HepG2 (cell line): ENCODE data around the gene EPB41L5. TPM values are rescaled to one million over a fixed set of nuclear protein-coding genes. Genes with fewer than 3 reads are reported as not detected.

ENCODE experiments used
- ATAC-seq: fragments of 200-7000 bp; cut with Tn5 transposase; 3 replicates; pipeline ENCODE4 v1.9.1; 2020; ENCODE audit warnings: mild to moderate bottlenecking, moderate library complexity
- BruUV-seq: library from RNA; stranded (reverse); fragments of 400-500 nt; replicated peaks from 2 replicates; lab custom pipeline; 2021; lab: Mats Ljungman, UMichigan
- CTCF ChIA-PET: fragments of 300-600 bp; formaldehyde crosslinking; extraction: SDS; loops from one replicate; lab custom pipeline; 2021; ENCODE audit warnings: low total read pairs, inconsistent platforms, low intra/inter-chr PET ratio; lab: Yijun Ruan, JAX
- POLR2A ChIA-PET: fragments of 350-600 bp; sonication (Branson Sonifier 250); formaldehyde crosslinking; loops from one replicate; lab custom pipeline; 2020; ENCODE audit warnings: antibody characterized with exemption, inconsistent platforms; lab: Yijun Ruan, JAX
- DNase-seq: peaks from one replicate; pipeline ENCODE4 v3.0.0-alpha.2; 2015; ENCODE audit warnings: low spot score
- FAIRE-seq: peaks from 3 replicates; lab custom pipeline; 2011; peaks lifted over from hg19 to GRCh38; lab: Jason Lieb, UNC
- H2AFZ ChIP-seq: one replicate; pipeline ENCODE4 v1.6.1; 2011; ENCODE audit warnings: low read length, inconsistent platforms
- H3K27ac ChIP-seq: fragments of 300-600 bp; 3 replicates; pipeline ENCODE4 v1.8.0; 2011; ENCODE audit warnings: mixed run types, mild to moderate bottlenecking, mixed read lengths, low read length, inconsistent platforms; ENCODE audit not compliant: insufficient read depth; ENCODE audit errors: extremely low read length
- H3K27me3 ChIP-seq, 2 experiments: fragments of 200-600 bp in 1 of 2; 2 replicates in 1 of 2; 3 replicates in 1 of 2; pipeline versions ENCODE4 v1.6.0 to v1.8.0; 2011; ENCODE audit warnings: low read length in 2 of 2, mild to moderate bottlenecking in 2 of 2, moderate library complexity in 2 of 2, inconsistent platforms in 1 of 2; ENCODE audit not compliant: insufficient read depth in 2 of 2, control insufficient read depth in 1 of 2
- H3K36me3 ChIP-seq, 2 experiments: fragments of 200-600 bp in 1 of 2; replicated peaks in 1 of 2; 2 replicates in 1 of 2; 3 replicates in 1 of 2; pipeline versions ENCODE4 v1.5.1 to v1.8.0; 2011; ENCODE audit warnings: low read length in 2 of 2, inconsistent platforms in 1 of 2; ENCODE audit not compliant: insufficient read depth in 2 of 2, control insufficient read depth in 1 of 2
- H3K4me1 ChIP-seq: 2 replicates; pipeline ENCODE4 v1.5.1; 2012; ENCODE audit warnings: low read length, inconsistent platforms; ENCODE audit not compliant: insufficient read depth
- H3K4me2 ChIP-seq: 2 replicates; pipeline ENCODE4 v1.6.0; 2011; ENCODE audit warnings: low read depth, low read length, inconsistent platforms
- H3K4me3 ChIP-seq, 3 experiments: fragments of 200-600 bp in 1 of 3; sonication (generic), shearing (Covaris generic) in 1 of 3; replicated peaks in 1 of 3; 2 replicates each; pipeline ENCODE4 v1.5.1; 2011 to 2016; ENCODE audit warnings: low read length in 3 of 3, inconsistent platforms in 2 of 3, low read depth in 2 of 3, mild to moderate bottlenecking in 2 of 3, control low read depth in 1 of 3, mixed read lengths in 1 of 3; ENCODE audit not compliant: insufficient read depth in 1 of 3
- H3K79me2 ChIP-seq: one replicate; pipeline ENCODE4 v1.6.1; 2011; ENCODE audit warnings: low read length, inconsistent platforms; ENCODE audit not compliant: insufficient read depth
- H3K9ac ChIP-seq: 2 replicates; pipeline ENCODE4 v1.6.0; 2011; ENCODE audit warnings: mild to moderate bottlenecking, low read depth, low read length, inconsistent platforms; ENCODE audit not compliant: insufficient read depth
- H3K9me3 ChIP-seq: 2 replicates; pipeline ENCODE4 v1.5.1; 2012; ENCODE audit warnings: mild to moderate bottlenecking, low read length
- H4K20me1 ChIP-seq: 2 replicates; pipeline ENCODE4 v1.6.0; 2011; ENCODE audit warnings: inconsistent platforms, mild to moderate bottlenecking, low read length, moderate library complexity; ENCODE audit not compliant: insufficient read depth
- AKAP8 ChIP-seq: sonication (generic); formaldehyde crosslinking; IDR thresholded peaks from 2 replicates; pipeline ENCODE4 v1.5.1; 2020; ENCODE audit warnings: mild to moderate bottlenecking, missing genetic modification reagents
- MEF2D ChIP-seq: sonication (generic); formaldehyde crosslinking; IDR thresholded peaks from 2 replicates; pipeline ENCODE4 v1.5.1; 2020; ENCODE audit warnings: mild to moderate bottlenecking, missing genetic modification reagents
- NCOA5 ChIP-seq: sonication (generic); formaldehyde crosslinking; IDR thresholded peaks from 2 replicates; pipeline ENCODE4 v1.4.0; 2020; ENCODE audit warnings: missing genetic modification reagents
- RBM22 ChIP-seq: fragments of 200-400 bp; formaldehyde crosslinking; optimal IDR thresholded peaks from 2 replicates; pipeline ENCODE3; 2017; ENCODE audit warnings: mild to moderate bottlenecking, low read length, moderate library complexity
- RFXANK ChIP-seq: IDR thresholded peaks from 2 replicates; pipeline ENCODE4 v1.6.1; 2016
- SMARCE1 ChIP-seq: fragments of 450-650 bp; IDR thresholded peaks from 2 replicates; pipeline ENCODE4 v1.6.1; 2017; ENCODE audit warnings: borderline replicate concordance
- ZC3H4 ChIP-seq: sonication (generic); formaldehyde crosslinking; IDR thresholded peaks from 2 replicates; pipeline ENCODE4 v1.4.0; 2020; ENCODE audit warnings: missing genetic modification reagents, borderline replicate concordance
- ZNF674 ChIP-seq: sonication (generic); formaldehyde crosslinking; IDR thresholded peaks from 2 replicates; pipeline ENCODE4 v1.5.0; 2020; ENCODE audit warnings: low read depth, mild to moderate bottlenecking, missing genetic modification reagents
- ZNF703 ChIP-seq: sonication (generic); formaldehyde crosslinking; IDR thresholded peaks from 2 replicates; pipeline ENCODE4 v1.5.1; 2020; ENCODE audit warnings: missing genetic modification reagents, mild to moderate bottlenecking, moderate library complexity, borderline replicate concordance
- ZNF713 ChIP-seq: sonication (generic); formaldehyde crosslinking; IDR thresholded peaks from 2 replicates; pipeline ENCODE4 v1.4.0; 2020; ENCODE audit warnings: mild to moderate bottlenecking, missing genetic modification reagents
- WGBS: methylation state at CpG from one replicate; pipeline ENCODE4 v1.1.6; 2017; ENCODE audit warnings: low lambda C conversion rate; 5-methylcytosine and 5-hydroxymethylcytosine counted together
- in situ Hi-C: cut with HindIII; loops from 2 replicates; pipeline ENCODE4 v1.10.0; 2017; ENCODE audit warnings: low pct_unique_long_range_greater_than_20kb; ENCODE audit not compliant: extremely low pct_ligation_motif_present
- intact Hi-C: fragments of 100-400 bp; cut with micrococcal nuclease; formaldehyde crosslinking; loops from one replicate; pipeline ENCODE4 v1.10.0; 2022; ENCODE audit not compliant: unreplicated experiment
- polyA plus RNA-seq, 8 experiments: library from polyadenylated mRNA; depleted of rRNA in 3 of 8; stranded (reverse) in 7 of 8; unstranded in 1 of 8; fragments of >200 nt; fragmentation: Illumina TruSeq in 4 of 8; extraction: Trizol in 4 of 8; gene quantifications; 2 replicates each; pipeline versions ENCODE4 v1.2.1 to v1.2.3, GENCODE V29; 2011 to 2016; ENCODE audit warnings: low read depth in 4 of 8, missing spikeins in 1 of 8, mixed read lengths in 1 of 8; ENCODE audit not compliant: insufficient read depth in 1 of 8
- total RNA-seq, 5 experiments: library from RNA; depleted of rRNA; stranded (reverse); fragments of >200 nt; fragmentation: Illumina TruSeq; extraction: Trizol; gene quantifications; 2 replicates each; pipeline ENCODE4 v1.2.3, GENCODE V29; 2016; ENCODE audit warnings: low read depth in 1 of 5
- TF ChIP-seq, protein P1 (sequence below): sonication (generic); formaldehyde crosslinking; IDR thresholded peaks from 2 replicates; pipeline ENCODE4 v1.4.0; 2020; ENCODE audit warnings: missing genetic modification reagents, borderline replicate concordance
- TF ChIP-seq, protein P2 (sequence below): sonication (generic); formaldehyde crosslinking; IDR thresholded peaks from 2 replicates; pipeline ENCODE4 v1.4.0; 2020; ENCODE audit warnings: missing genetic modification reagents
- TF ChIP-seq, protein P3 (sequence below): IDR thresholded peaks from 2 replicates; pipeline ENCODE4 v1.6.1; 2016; ENCODE audit warnings: missing biosample characterization, missing genetic modification reagents, low read depth
- TF ChIP-seq, protein P4 (sequence below): IDR thresholded peaks from 2 replicates; pipeline ENCODE4 v1.6.1; 2016; ENCODE audit warnings: missing compliant biosample characterization, missing genetic modification reagents, borderline replicate concordance

Gene EPB41L5
- total and polyA plus RNA-seq, 2 of the 13 experiments (the other 11 are each of a cell fraction or from before 2014, with no cell fraction given), result 40.5 to 47.5 TPM

DNA sequence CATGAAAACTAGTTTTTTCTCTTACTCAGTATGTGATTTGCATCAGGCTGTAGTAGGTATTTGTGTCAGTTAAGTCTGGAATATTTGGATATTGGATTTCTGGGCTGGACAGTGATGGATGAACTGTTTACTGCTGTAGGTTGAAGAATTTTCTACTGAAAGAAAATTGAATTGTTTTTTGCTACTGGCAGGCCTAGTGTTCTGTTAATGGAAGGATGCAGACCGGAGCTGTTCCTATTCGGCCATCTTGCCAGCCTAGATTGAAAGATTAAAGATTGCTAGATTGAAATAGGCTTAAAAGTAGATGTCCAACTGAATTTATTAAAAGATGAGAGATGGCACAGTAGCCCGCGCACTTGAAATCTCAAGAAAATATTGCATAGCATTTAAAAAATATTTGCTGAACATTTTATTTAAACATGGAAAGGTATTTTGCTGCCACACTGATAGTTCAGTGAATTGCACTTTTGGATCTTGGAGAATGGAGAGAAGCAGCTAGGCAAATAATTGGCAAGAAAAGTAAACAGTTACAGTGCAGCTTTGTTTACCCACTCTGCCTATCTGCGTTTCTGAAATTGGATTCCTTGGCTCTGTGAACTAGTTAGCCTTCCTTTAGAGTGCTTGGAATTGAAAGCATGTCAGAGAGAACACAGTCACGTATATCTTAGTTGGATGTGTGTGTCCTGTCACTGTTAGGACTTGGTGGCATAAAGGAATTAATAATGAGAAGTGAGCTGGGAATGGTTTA is 54.1 kb downstream of the EPB41L5 start:
- Histone ChIP-seq H3K4me3 (peak overlapping the region; percentile 30 to 43 (median 36); a peak in 5 of 6 replicates), H4K20me1 (no peaks in the 10 kb centered on the region)
- in situ Hi-C loops, result no loop called here
- TF ChIP-seq, protein P1, sequence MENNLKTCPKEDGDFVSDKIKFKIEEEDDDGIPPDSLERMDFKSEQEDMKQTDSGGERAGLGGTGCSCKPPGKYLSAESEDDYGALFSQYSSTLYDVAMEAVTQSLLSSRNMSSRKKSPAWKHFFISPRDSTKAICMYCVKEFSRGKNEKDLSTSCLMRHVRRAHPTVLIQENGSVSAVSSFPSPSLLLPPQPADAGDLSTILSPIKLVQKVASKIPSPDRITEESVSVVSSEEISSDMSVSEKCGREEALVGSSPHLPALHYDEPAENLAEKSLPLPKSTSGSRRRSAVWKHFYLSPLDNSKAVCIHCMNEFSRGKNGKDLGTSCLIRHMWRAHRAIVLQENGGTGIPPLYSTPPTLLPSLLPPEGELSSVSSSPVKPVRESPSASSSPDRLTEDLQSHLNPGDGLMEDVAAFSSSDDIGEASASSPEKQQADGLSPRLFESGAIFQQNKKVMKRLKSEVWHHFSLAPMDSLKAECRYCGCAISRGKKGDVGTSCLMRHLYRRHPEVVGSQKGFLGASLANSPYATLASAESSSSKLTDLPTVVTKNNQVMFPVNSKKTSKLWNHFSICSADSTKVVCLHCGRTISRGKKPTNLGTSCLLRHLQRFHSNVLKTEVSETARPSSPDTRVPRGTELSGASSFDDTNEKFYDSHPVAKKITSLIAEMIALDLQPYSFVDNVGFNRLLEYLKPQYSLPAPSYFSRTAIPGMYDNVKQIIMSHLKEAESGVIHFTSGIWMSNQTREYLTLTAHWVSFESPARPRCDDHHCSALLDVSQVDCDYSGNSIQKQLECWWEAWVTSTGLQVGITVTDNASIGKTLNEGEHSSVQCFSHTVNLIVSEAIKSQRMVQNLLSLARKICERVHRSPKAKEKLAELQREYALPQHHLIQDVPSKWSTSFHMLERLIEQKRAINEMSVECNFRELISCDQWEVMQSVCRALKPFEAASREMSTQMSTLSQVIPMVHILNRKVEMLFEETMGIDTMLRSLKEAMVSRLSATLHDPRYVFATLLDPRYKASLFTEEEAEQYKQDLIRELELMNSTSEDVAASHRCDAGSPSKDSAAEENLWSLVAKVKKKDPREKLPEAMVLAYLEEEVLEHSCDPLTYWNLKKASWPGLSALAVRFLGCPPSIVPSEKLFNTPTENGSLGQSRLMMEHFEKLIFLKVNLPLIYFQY (CRISPR knock-in tag), result peak; percentile 87; the same call in 1 of the 2 replicates
- TF ChIP-seq ZNF703 (CRISPR knock-in tag), result no peak
- TF ChIP-seq, protein P2, sequence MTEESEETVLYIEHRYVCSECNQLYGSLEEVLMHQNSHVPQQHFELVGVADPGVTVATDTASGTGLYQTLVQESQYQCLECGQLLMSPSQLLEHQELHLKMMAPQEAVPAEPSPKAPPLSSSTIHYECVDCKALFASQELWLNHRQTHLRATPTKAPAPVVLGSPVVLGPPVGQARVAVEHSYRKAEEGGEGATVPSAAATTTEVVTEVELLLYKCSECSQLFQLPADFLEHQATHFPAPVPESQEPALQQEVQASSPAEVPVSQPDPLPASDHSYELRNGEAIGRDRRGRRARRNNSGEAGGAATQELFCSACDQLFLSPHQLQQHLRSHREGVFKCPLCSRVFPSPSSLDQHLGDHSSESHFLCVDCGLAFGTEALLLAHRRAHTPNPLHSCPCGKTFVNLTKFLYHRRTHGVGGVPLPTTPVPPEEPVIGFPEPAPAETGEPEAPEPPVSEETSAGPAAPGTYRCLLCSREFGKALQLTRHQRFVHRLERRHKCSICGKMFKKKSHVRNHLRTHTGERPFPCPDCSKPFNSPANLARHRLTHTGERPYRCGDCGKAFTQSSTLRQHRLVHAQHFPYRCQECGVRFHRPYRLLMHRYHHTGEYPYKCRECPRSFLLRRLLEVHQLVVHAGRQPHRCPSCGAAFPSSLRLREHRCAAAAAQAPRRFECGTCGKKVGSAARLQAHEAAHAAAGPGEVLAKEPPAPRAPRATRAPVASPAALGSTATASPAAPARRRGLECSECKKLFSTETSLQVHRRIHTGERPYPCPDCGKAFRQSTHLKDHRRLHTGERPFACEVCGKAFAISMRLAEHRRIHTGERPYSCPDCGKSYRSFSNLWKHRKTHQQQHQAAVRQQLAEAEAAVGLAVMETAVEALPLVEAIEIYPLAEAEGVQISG (CRISPR knock-in tag), result peak; percentile 42; the same call in 1 of the 2 replicates
- TF ChIP-seq, protein P3, sequence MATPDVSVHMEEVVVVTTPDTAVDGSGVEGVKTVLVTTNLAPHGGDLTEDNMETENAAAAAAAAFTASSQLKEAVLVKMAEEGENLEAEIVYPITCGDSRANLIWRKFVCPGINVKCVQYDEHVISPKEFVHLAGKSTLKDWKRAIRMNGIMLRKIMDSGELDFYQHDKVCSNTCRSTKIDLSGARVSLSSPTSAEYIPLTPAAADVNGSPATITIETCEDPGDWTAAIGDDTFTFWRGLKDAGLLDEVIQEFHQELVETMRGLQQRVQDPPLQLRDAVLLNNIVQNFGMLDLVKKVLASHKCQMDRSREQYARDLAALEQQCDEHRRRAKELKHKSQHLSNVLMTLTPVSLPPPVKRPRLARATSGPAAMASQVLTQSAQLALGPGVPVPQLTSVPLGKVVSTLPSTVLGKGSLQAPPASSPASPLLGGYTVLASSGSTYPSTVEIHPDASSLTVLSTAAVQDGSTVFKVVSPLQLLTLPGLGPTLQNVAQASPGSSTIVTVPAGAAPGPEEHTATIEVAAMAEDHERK (CRISPR knock-in tag), result no peak
- no peak for TF ChIP-seq RBM22
- TF ChIP-seq AKAP8 (CRISPR knock-in tag), result 0 out of 2 replicates have a peak, but pooled peaks have one; percentile 68
- TF ChIP-seq, protein P4, sequence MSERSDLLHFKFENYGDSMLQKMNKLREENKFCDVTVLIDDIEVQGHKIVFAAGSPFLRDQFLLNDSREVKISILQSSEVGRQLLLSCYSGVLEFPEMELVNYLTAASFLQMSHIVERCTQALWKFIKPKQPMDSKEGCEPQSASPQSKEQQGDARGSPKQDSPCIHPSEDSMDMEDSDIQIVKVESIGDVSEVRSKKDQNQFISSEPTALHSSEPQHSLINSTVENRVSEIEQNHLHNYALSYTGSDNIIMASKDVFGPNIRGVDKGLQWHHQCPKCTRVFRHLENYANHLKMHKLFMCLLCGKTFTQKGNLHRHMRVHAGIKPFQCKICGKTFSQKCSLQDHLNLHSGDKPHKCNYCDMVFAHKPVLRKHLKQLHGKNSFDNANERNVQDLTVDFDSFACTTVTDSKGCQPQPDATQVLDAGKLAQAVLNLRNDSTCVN (CRISPR knock-in tag), result no peak
- TF ChIP-seq ZNF674 (CRISPR knock-in tag), result no peak
- no peak for TF ChIP-seq ZC3H4
- peak; percentile 20; the same call in 1 of the 2 replicates for TF ChIP-seq SMARCE1
- TF ChIP-seq MEF2D, result peak; percentile 63; the same call in 1 of the 2 replicates
- no peak for TF ChIP-seq ZNF713 (CRISPR knock-in tag)
- no peak for TF ChIP-seq NCOA5 (CRISPR knock-in tag)
- TF ChIP-seq RFXANK (CRISPR knock-in tag), result peak; percentile 86; the same call in 1 of the 2 replicates

More for the DNA sequence above, 54.1 kb downstream of the EPB41L5 start:
- 2% methylated on average over 6 of the region's 6 CpGs for WGBS
- Histone ChIP-seq H3K27ac (peak overlapping the region; percentile 77), H3K9ac (no peak overlapping the region), H3K9me3 (no peaks in the 10 kb centered on the region), H3K79me2 (peaks cover 9% of the 10 kb centered on the region), H2AFZ (no peak overlapping the region), H3K27me3 (no peaks in the 10 kb centered on the region), H3K4me2 (peak overlapping the region; percentile 63), H3K36me3 (peaks cover 0 to 2% of the 10 kb centered on the region in 2 experiments; a peak in 1 of 5 replicates), H3K4me1 (peaks cover 70% of the 10 kb centered on the region)
- ChIA-PET CTCF (no interaction called here), POLR2A (interaction anchor here (0.6 to 2.0 kb wide), 4 partner anchors 12 to 56 kb away, joined by 3 to 16 read pairs (median 6); partner anchors contain the start of gene EPB41L5)
- intact Hi-C loops, result loop anchor here (5.0 kb wide), 1 partner anchor 55 kb away; the partner anchor contains the start of gene EPB41L5
- BruUV-seq, result no TSS peak
- ATAC-seq, result peak; percentile 98
- peak; percentile 98 for DNase-seq
- peak; percentile 81 for FAIRE-seq
